ENCODE measurements around the gene TRIM54. TPM values are rescaled to one million over a fixed set of nuclear protein-coding genes. Genes with fewer than 3 reads are reported as not detected.

The TRIM54 gene
- total and polyA plus RNA-seq, 9 donors, result 0.12 to 0.72 (median 0.28) TPM; not detected in 3

- Histone ChIP-seq H3K4me1 (ENCODE audit: insufficient read depth) (no peaks in the 10 kb centered on the region), H3K4me3 (no peak overlapping the region), H3K9me3 (no peaks in the 10 kb centered on the region), H3K27me3 (no peaks in the 10 kb centered on the region), H3K27ac (no peak overlapping the region), H3K36me3 (no peaks in the 10 kb centered on the region)
- WGBS, 3 donors, result 92 to 95% (median 95%) methylated on average over 15 of the region's 15 CpGs
- DNase-seq, result no peak
- intact Hi-C loops (cut with DNase I), result no loop called here
- TF ChIP-seq CTCF (IDR thresholded peaks at IDR 0.05) (no peak), EP300 (IDR thresholded peaks at IDR 0.05) (no peak), POLR2A (IDR thresholded peaks at IDR 0.05) (no peak)
These were observed 44.8 kb upstream of the TRIM54 start for GRCh38 chr2:27237341-27237945.

- Histone ChIP-seq H3K27me3 (no peaks in the 10 kb centered on the region), H3K9me3 (no peaks in the 10 kb centered on the region), H3K4me1 (ENCODE audit: insufficient read depth) (no peaks in the 10 kb centered on the region), H3K4me3 (no peak overlapping the region), H3K27ac (no peak overlapping the region), H3K36me3 (no peaks in the 10 kb centered on the region)
- intact Hi-C loops (cut with DNase I), result no loop called here
- TF ChIP-seq EP300 (IDR thresholded peaks at IDR 0.05) (no peak), POLR2A (IDR thresholded peaks at IDR 0.05) (no peak), CTCF (IDR thresholded peaks at IDR 0.05) (no peak)
- DNase-seq, result no peak
- WGBS, 3 donors, result 92 to 94% (median 93%) methylated on average over 8 of the region's 8 CpGs
These were observed 43.3 kb upstream of the TRIM54 start for GRCh38 chr2:27238976-27239375.

- H3K4me3 ChIP-seq, result no peak overlapping the region
- 84 to 93% (median 86%) methylated on average over 9 of the region's 9 CpGs for WGBS, 3 donors
- intact Hi-C loops (cut with DNase I), result no loop called here
- H3K4me1 ChIP-seq (ENCODE audit: insufficient read depth), result no peaks in the 10 kb centered on the region
- TF ChIP-seq CTCF (IDR thresholded peaks at IDR 0.05) (no peak), EP300 (IDR thresholded peaks at IDR 0.05) (no peak), POLR2A (IDR thresholded peaks at IDR 0.05) (no peak)
- DNase-seq, result no peak
- H3K27me3 ChIP-seq, result no peaks in the 10 kb centered on the region
- H3K9me3 ChIP-seq, result no peaks in the 10 kb centered on the region
- no peaks in the 10 kb centered on the region for H3K36me3 ChIP-seq
- no peak overlapping the region for H3K27ac ChIP-seq
These were observed 41.8 kb upstream of the TRIM54 start for GRCh38 chr2:27240406-27240805.

GRCh38 chr2:27241761-27242613, 40.2 kb upstream of the TRIM54 start:
- no peak for DNase-seq
- intact Hi-C loops (cut with DNase I), result no loop called here
- Histone ChIP-seq H3K27ac (no peak overlapping the region), H3K36me3 (no peaks in the 10 kb centered on the region), H3K9me3 (no peaks in the 10 kb centered on the region), H3K4me1 (ENCODE audit: insufficient read depth) (no peaks in the 10 kb centered on the region), H3K27me3 (no peaks in the 10 kb centered on the region), H3K4me3 (no peak overlapping the region)
- TF ChIP-seq CTCF (IDR thresholded peaks at IDR 0.05), result no peak
- no peak for TF ChIP-seq EP300 (IDR thresholded peaks at IDR 0.05)
- no peak for TF ChIP-seq POLR2A (IDR thresholded peaks at IDR 0.05)
- 80 to 83% (median 81%) methylated on average over 24 of the region's 24 CpGs for WGBS, 3 donors

Data from ovary (tissue), 9 donors.